OCI-LY1 (cell line): ENCODE data around the gene UCKL1.

Source experiments
- H2AFZ ChIP-seq: fragments of 200-600 bp; sonication (generic), shearing (Covaris generic); 2 replicates; pipeline ENCODE4 v1.6.0; 2014; ENCODE audit warnings: antibody characterized with exemption, mild to moderate bottlenecking, low read length
- H3F3A ChIP-seq: fragments of 200-600 bp; sonication (generic), shearing (Covaris generic); 2 replicates; pipeline ENCODE4 v1.6.0; 2014; ENCODE audit warnings: mild to moderate bottlenecking, antibody characterized with exemption, low read length, moderate library complexity; ENCODE audit not compliant: insufficient read depth
- H3K27ac ChIP-seq: fragments of 200-600 bp; sonication (generic); 2 replicates; pipeline ENCODE4 v1.5.1; 2014; ENCODE audit warnings: low read length, mixed run types, mild to moderate bottlenecking, low read depth; ENCODE audit not compliant: poor library complexity, severe bottlenecking
- H3K27me3 ChIP-seq: fragments of 200-600 bp; sonication (generic); 2 replicates; pipeline ENCODE4 v1.6.0; 2014; ENCODE audit warnings: antibody characterized with exemption, mild to moderate bottlenecking, low read length, moderate library complexity; ENCODE audit not compliant: insufficient read depth
- H3K36me3 ChIP-seq: fragments of 200-600 bp; sonication (generic); 2 replicates; pipeline ENCODE4 v1.6.1; 2014; ENCODE audit warnings: mild to moderate bottlenecking, antibody characterized with exemption, low read length, moderate library complexity, mixed read lengths; ENCODE audit not compliant: insufficient read depth
- H3K4me1 ChIP-seq: fragments of 200-600 bp; sonication (generic); 2 replicates; pipeline ENCODE4 v1.5.1; 2014; ENCODE audit warnings: mild to moderate bottlenecking, low read length, moderate library complexity; ENCODE audit not compliant: insufficient read depth, severe bottlenecking
- H3K4me2 ChIP-seq: fragments of 200-600 bp; sonication (generic), shearing (Covaris generic); 2 replicates; pipeline ENCODE4 v1.6.1; 2014; ENCODE audit warnings: low read length
- H3K4me3 ChIP-seq: fragments of 200-600 bp; sonication (generic); 2 replicates; pipeline ENCODE4 v1.5.1; 2014; ENCODE audit warnings: low read length, low read depth, mild to moderate bottlenecking, mixed read lengths; ENCODE audit not compliant: poor library complexity, severe bottlenecking
- H3K79me2 ChIP-seq: fragments of 200-600 bp; shearing (Covaris generic); 2 replicates; pipeline ENCODE4 v1.6.1; 2016; ENCODE audit warnings: mixed run types, low read length, mixed read lengths; ENCODE audit not compliant: insufficient read depth
- H3K9ac ChIP-seq: fragments of 200-600 bp; sonication (generic), shearing (Covaris generic); 2 replicates; pipeline ENCODE4 v1.6.1; 2014; ENCODE audit warnings: mild to moderate bottlenecking, low read length, mixed read lengths
- H3K9me2 ChIP-seq: fragments of 200-600 bp; sonication (generic), shearing (Covaris generic); 2 replicates; pipeline ENCODE4 v1.6.1; 2014; ENCODE audit warnings: low read depth, mild to moderate bottlenecking, low read length, mixed read lengths
- H3K9me3 ChIP-seq: fragments of 200-600 bp; shearing (Covaris generic); 2 replicates; pipeline ENCODE4 v1.6.1; 2014; ENCODE audit warnings: low read length, mixed read lengths
- H4K20me1 ChIP-seq: fragments of 200-600 bp; sonication (generic), shearing (Covaris generic); 2 replicates; pipeline ENCODE4 v1.6.0; 2016; ENCODE audit warnings: mild to moderate bottlenecking, low read length; ENCODE audit not compliant: insufficient read depth
- EZH2 ChIP-seq: fragments of 200-600 bp; sonication (generic), shearing (Covaris generic); IDR thresholded peaks from 2 replicates; pipeline ENCODE4 v1.8.0; 2017; ENCODE audit warnings: borderline replicate concordance, mixed run types, mild to moderate bottlenecking, antibody characterized with exemption, low read length, moderate library complexity, mixed read lengths
- TF ChIP-seq, protein P1 (sequence below): fragments of 200-600 bp; sonication (generic), shearing (Covaris generic); IDR thresholded peaks from 2 replicates; pipeline ENCODE4 v1.5.1; 2017; ENCODE audit warnings: mild to moderate bottlenecking, antibody characterized with exemption, low read length, moderate library complexity, mixed read lengths

UCKL1 gene

DNA sequence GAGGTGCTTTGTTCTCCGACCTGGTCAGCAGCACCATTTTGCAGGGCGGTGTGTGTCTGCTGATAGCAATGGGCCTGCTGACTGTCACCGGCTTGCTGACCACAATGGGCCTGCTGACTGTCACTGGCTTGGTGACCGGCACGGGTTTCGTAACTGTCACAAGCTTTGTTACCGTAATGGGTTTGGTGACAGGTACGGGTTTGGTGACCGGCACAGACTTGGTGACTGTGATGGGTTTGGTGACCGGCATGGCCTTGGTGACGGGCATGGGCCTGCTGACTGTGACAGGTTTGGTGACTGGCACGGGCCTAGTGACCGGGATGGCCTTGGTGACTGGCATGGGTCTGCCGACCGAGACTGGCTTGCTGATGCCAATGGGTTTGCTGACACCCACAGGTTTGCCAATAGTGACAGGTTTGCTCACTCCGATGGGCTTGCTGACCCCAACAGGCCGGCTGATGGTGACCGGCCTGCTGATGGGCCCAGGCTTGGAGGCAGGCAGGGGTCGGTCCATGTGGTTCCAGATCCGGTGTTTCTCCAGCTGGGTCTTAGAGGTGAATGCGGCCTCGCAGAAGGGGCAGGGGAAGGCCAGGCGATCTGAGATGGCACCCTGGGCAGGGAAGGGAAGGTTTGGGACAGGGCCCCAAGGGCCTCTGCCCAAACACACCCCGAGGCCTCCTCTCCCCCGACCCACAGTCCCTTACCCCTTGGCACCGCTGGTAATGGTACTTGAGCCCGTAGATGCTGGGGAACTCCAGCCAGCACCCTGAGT, 10.1 kb upstream of the UCKL1 start:
- no peak overlapping the region for H3K4me3 ChIP-seq
- peaks cover 58% of the 10 kb centered on the region for H3K36me3 ChIP-seq
- H3K4me2 ChIP-seq: no peak overlapping the region
- H3K9me3 ChIP-seq: no peaks in the 10 kb centered on the region
- no peaks in the 10 kb centered on the region for H3K27me3 ChIP-seq
- H3K9ac ChIP-seq: no peak overlapping the region
- no peak overlapping the region for H3K27ac ChIP-seq
- H3K4me1 ChIP-seq: peaks cover 13% of the 10 kb centered on the region
- H4K20me1 ChIP-seq: no peaks in the 10 kb centered on the region
- H2AFZ ChIP-seq: no peak overlapping the region
- TF ChIP-seq EZH2: no peak
- TF ChIP-seq, protein P1, sequence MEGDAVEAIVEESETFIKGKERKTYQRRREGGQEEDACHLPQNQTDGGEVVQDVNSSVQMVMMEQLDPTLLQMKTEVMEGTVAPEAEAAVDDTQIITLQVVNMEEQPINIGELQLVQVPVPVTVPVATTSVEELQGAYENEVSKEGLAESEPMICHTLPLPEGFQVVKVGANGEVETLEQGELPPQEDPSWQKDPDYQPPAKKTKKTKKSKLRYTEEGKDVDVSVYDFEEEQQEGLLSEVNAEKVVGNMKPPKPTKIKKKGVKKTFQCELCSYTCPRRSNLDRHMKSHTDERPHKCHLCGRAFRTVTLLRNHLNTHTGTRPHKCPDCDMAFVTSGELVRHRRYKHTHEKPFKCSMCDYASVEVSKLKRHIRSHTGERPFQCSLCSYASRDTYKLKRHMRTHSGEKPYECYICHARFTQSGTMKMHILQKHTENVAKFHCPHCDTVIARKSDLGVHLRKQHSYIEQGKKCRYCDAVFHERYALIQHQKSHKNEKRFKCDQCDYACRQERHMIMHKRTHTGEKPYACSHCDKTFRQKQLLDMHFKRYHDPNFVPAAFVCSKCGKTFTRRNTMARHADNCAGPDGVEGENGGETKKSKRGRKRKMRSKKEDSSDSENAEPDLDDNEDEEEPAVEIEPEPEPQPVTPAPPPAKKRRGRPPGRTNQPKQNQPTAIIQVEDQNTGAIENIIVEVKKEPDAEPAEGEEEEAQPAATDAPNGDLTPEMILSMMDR: no peak
- no peaks in the 10 kb centered on the region for H3K9me2 ChIP-seq
- H3F3A ChIP-seq: no peaks in the 10 kb centered on the region
- H3K79me2 ChIP-seq: no peaks in the 10 kb centered on the region

DNA sequence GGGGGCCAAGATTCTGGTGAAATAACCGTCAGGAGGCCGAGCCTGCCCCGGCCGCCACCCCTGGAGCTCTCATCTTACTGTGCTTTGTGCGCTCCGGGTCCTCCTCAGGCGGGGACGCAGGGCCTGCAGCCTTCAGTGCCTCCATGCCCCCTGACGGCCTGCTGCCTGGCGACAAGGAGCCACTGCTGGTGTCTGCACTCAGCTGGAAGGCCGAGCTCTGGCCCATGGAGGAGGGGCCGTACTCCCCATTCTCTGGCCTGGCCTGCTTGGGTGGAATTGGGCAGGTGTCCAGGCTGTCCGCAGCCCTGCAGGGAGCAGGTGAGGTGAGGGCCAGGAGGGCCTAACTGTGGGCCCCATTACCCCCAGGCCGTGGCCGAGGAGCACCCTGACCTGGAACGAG, 8.2 kb upstream of the UCKL1 start:
- Histone ChIP-seq H3K4me3 (no peak overlapping the region), H3K27me3 (no peaks in the 10 kb centered on the region), H3K36me3 (peaks cover 68% of the 10 kb centered on the region), H3K4me1 (peaks cover 8% of the 10 kb centered on the region), H4K20me1 (no peaks in the 10 kb centered on the region), H3K9ac (no peak overlapping the region), H2AFZ (no peak overlapping the region), H3F3A (no peaks in the 10 kb centered on the region), H3K27ac (no peak overlapping the region), H3K9me3 (no peaks in the 10 kb centered on the region), H3K79me2 (no peaks in the 10 kb centered on the region), H3K9me2 (no peaks in the 10 kb centered on the region), H3K4me2 (no peak overlapping the region)
- TF ChIP-seq EZH2: no peak
- TF ChIP-seq, protein P1: no peak

DNA sequence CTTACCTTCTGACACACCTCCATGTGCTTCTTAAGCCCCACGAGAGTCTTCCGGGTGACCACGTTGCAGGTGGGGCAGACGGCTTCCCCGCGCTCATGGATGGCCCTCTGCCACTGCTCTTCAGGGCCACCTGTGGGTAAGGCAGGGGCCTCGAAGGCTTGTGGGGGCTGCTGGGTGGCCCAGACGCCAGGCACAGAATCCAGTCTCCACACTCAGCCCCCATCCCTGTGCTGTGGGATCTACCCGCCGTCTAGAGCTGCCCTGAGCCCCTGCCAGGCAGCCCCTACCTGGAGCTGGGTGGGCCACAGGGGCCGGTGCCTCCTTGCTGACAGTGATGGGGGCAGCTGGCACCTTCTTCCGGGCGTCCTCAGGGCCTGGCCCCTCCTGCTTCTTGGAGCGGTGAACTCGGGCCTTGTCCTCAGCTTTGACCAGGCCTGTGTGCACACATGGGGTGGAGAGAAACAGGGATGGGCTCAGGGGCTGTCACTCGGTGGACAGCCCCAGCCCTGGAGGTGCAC, 7.6 kb upstream of the UCKL1 start:
- Histone ChIP-seq H3K36me3 (peaks cover 74% of the 10 kb centered on the region), H3K9me3 (no peaks in the 10 kb centered on the region), H3K79me2 (no peaks in the 10 kb centered on the region)

More for the DNA sequence above, 7.6 kb upstream of the UCKL1 start:
- Histone ChIP-seq H4K20me1 (no peaks in the 10 kb centered on the region), H3K9ac (no peak overlapping the region), H3F3A (no peaks in the 10 kb centered on the region), H3K27ac (no peak overlapping the region), H2AFZ (no peak overlapping the region), H3K4me3 (no peak overlapping the region), H3K27me3 (no peaks in the 10 kb centered on the region), H3K4me1 (peaks cover 5% of the 10 kb centered on the region), H3K4me2 (no peak overlapping the region), H3K9me2 (no peaks in the 10 kb centered on the region)
- TF ChIP-seq, protein P1: no peak
- no peak for TF ChIP-seq EZH2
